ENCODE measurements around the gene FBN3.

The FBN3 gene

GRCh38 chr19:8148088-8148409 is 1.3 kb downstream of the FBN3 start:
- DNase-seq: no peak

GRCh38 chr19:8147582-8147978 is 1.8 kb downstream of the FBN3 start:
- no peak for DNase-seq

GRCh38 chr19:8146877-8147581 is 2.4 kb downstream of the FBN3 start:
- no peak for DNase-seq

GRCh38 chr19:8144273-8144995 is 5.0 kb downstream of the FBN3 start:
- DNase-seq: no peak

DNA sequence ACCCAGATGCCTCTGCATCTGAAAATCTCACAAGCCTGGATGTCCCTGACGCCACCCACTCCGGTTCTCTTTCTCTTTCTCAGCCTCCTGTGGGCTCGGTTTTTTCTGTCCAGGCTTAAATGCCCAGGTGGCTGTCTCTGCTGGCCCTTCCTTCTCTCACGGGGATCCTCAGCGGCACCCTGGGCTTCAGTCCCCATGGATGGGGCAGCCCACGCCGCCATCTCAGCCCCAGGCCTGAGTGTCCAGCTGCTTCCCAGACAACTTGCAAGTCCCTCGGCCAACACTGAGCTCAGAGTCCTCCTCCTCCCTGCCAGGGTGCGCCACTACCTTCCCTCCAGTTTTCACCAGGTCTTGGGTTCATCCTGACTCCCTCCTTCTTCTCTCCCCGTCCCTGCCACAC is 6.4 kb downstream of the FBN3 start:
- DNase-seq: no peak

DNA sequence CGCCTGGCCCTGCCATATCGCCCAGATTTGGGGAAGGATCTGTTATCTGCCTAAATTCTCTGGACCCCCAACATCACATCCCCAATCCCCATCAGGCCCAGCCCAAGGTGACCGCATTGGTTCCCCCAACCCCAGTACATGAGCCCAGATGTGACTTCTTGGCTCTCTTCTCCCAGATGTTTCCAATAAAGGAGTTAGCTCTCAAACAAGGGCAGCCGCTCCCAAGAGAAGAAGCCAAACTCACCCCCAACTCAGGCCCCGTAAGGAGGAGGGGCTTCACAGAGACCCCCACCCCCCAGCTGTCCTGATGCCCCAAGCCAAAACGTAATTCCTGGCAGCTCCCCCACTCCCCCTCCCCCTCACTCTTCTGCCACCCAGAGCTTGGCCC is 6.9 kb downstream of the FBN3 start:
- DNase-seq: no peak

- no peak for DNase-seq
These were observed 7.5 kb downstream of the FBN3 start for GRCh38 chr19:8141726-8142512.

DNA sequence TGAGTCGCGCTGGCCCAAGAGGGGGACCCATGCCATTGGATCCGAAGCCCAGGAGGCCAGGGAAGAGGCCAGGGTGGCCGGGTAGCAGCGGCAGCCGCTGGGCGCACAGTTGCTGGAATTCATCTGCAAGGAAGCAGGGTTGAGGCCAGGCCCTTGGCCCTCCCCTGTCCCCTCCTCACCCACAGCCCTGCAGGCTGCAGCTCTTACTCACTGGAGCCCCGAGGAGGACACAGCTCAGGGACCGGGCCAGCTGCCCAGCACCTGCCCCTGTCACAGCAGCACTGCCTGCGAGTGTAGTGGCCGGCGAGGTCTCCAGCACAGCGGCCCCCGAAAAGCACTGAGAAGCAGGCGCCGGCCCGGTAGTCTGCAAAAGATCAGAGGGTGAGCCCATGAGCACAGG is 11.2 kb downstream of the FBN3 start:
- no peak for DNase-seq

GRCh38 chr19:8137425-8137824 is 12.0 kb downstream of the FBN3 start:
- DNase-seq: no peak

DNA sequence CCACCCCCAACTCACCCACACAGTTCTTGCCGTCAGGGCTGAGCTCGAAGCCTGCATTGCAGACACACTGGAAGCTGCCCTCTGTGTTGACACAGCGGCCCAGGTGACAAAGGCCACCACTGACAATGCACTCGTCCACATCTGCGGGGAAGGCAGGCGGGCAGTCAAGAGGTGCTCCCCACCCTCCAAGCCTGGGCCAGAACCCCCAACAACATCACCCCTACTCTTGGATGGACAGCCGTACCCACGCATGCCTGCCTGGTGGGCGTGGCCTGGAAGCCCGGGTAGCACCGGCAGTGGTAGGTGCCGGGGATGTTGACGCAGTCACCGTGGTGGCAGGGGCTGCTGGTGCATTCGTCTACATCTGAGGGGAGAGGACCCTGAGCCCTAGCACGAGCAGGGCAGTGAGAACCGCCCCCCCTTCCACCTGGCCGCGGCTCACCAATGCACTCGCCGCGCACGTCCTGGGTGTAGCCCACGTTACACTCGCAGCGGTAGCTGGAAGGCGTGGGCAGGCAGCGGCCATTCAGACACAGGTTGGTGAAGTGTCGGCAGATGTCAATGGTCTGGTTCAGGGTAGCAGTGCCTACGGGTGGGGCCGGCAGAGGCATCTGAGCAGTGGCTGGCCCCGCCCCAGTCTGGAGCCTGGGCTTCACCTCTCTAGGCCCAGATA is 13.3 kb downstream of the FBN3 start:
- no peak for DNase-seq

GRCh38 chr19:8132858-8133458 is 16.4 kb downstream of the FBN3 start:
- DNase-seq: no peak

DNA sequence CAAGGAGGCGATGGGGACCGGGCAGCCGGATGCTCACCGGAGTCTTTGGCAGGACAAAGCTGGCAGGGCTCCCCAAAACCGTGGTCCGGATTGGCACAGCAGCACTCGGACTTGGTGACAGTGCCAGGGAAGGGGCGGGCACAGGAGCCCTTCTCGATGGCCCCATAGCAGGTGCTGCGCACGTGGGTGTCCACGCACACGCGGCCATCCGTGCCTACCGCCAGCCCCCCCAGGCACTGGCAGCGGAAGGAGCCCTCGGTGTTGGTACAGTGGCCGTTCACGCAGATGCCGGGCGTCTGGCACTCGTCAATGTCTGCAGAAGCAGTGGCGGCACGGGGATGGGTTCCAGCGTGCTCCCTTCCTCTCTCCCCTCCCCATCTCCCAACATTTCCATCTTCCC is 17.9 kb downstream of the FBN3 start:
- no peak for DNase-seq

- DNase-seq: no peak
These were observed 20.3 kb downstream of the FBN3 start for GRCh38 chr19:8129061-8129618.

- no peak for DNase-seq
These were observed 20.8 kb downstream of the FBN3 start for GRCh38 chr19:8128551-8128950.

DNA sequence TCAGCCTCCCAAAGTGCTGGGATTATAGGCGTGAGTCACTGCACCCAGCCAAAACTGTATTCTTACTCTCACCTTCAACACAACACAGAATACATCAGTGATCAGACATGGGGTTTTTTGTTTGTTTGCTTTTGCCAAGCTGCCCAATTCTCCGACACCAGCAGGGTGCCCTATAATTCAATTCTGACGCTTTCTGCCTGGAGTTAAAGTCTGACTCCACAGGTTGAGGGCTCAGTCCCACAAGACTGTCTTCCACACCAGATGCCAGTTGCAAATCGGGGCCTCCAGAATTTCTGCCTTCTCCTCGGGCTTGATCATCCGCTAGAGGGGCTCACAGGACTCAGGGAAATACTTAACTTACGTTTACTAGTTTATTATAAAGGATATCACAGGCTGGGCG is 22.1 kb downstream of the FBN3 start:
- no peak for DNase-seq

GRCh38 chr19:8126511-8126910 is 22.9 kb downstream of the FBN3 start:
- no peak for DNase-seq

DNA sequence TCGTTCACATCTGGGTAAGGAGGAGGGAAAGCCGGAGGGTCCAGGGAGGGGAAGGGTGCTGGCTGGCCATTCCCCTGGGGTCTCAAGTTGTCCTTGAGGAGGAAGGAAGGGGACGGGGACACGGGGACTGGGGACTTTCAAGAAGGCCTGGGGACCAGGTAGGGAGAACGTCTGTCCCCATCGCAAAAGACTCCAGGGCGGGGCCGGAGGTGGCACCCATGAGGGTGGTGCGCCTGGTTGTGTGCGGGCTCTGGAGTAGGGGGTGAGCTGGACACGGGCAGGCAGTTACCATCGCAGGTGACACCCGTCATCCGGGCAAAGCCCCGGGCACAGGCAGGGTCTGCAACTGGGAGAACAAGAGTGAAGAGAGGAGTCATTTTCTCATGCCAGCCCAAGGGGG is 23.4 kb downstream of the FBN3 start:
- no peak for DNase-seq

GRCh38 chr19:8123683-8124082 is 25.7 kb downstream of the FBN3 start:
- DNase-seq: no peak

- DNase-seq: no peak
These were observed 28.5 kb downstream of the FBN3 start for GRCh38 chr19:8120636-8121480.

DNA sequence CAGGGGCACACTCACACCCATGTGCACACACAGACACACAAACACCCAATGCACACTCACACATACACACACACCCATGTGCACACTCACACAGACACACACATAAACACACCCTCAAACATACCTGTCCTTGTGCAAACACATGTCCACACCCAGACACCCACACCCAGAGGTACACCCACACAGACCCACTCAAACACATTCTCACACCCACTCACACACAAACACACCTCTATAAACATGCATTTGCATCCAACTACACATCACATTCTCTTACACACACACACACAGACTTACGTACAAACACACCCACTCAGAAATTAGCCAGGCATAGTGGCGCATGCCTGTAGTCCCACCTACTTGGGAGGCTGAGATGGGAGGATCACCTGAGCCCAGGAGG is 31.4 kb downstream of the FBN3 start:
- DNase-seq: no peak

GRCh38 chr19:8116437-8117293 is 32.7 kb downstream of the FBN3 start:
- DNase-seq: no peak

Measured in NCI-H1436 (cell line).